ENCODE measurements around the gene PDE4D.
"Not testable (repeated sequence)": the region's sequence is repeated elsewhere in the genome, so short reads cannot be mapped to it uniquely, and the experiment has no call there.

The PDE4D gene

DNA sequence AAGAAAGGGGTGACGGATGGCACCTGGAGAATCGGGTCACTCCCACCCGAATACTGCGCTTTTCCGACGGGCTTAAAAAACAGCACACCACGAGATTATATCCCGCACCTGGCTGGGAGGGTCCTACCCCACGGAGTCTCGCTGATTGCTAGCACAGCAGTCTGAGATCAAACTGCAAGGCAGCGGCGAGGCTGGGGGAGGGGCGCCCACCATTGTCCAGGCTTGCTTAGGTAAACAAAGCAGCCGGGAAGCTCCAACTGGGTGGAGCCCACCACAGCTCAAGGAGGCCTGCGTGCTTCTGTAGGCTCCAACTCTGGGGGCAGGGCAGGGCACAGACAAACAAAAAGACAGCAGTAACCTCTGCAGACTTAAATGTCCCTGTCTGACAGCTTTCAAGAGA, 498.6 kb downstream of the PDE4D start:
- DNase-seq: not testable (repeated sequence)

DNA sequence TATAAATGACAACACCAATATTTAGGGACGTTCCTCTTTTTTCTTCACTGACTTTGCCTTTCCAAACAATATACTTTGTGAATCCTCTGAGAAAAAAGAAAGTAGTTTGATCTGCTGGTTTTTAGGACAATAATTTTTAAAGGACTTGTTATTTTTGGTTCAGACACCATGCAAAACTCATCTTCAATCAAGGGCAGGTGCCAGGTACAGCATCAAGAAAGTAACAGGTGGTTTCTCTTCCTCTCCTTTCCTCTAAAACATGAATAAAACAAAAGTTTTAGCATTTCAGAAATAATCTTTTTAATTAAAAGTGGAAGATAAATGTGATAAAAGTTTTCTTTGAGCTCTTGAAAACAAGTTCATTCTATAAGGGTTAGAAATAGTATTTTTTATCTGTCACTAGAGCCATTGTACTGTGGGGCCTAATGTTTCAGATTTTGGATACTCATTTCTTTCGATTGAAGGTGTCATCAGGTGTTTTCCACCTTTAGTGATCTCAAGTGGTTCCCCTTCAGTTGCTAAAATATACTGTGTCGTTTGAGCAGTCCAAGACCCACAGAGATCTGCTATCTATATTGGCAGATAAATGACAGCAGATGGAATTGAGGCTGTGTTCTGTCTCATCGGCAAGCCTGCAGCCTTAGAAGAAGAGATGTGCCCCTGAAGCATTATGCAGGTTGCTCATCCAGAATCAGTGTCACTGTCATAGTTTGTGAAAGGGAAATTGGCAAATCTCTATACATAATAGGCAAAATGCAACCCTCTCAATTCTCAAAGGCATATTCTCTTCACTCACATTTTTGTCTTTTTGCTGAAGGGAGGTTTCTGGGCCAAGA, 499.7 kb downstream of the PDE4D start:
- DNase-seq: no peak

DNA sequence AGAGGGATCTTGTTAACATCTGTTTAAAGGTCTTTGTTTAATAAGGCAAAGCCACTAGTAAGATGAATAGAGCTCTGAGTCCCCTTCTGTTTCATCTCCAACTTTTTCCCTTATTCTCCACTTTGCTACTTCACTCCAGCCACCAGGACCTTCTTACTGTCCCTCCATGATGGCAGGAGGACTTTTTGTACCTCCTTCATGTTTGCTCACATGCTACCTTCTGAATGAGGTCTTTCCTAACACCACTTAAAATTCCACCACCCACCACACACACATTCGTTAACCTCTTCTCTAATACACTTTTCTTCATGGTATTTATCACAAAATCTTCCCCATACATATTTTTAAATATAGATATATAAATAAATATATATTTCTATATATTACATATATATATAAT, 501.9 kb downstream of the PDE4D start:
- DNase-seq: no peak

DNA sequence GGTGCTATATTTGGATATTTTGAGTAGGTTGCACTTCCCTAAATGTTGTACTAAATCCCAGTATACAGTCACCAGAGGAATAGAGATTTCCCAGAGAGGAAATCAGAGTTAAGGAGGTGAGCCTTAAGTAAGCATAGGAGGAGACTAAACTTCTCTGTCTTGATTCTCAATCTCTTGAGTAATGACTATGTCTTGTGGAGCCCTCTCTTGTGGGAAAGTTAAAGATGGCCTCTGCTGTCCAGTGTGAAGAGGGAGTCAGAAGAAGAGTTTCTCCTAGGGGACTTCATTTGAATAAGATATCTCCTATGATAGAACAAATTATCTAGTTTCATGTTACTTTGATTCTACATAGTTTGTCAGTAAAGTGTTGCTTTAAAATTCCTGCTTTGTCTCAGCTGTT, 502.5 kb downstream of the PDE4D start:
- DNase-seq: no peak

DNA sequence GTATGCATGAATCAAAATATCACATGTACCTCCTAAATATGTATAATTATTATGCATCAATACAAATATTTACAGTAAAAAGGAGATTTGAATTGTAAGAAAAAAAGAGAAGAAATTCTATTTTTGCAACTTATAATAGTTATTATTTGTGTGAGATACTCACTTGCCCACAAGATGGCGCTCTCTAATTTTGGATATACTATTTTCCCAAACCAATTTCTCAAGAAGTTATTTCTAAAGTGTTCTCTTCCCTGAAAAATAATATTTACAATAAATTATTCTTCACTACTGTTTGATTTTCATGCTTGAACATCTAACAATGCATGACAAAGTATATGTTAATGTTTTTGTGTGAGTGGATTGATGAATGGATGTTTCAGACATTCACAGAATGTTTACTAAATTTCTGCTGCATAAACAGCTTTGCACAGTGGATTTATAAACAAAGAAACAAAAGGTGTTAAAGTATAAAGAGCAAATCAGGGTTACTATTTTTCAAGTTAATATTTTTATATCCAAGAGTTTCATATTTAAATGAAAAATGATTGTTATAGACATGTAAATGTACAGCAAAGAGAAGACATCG, 503.4 kb downstream of the PDE4D start:
- DNase-seq: peak in 1 of 2 experiments; percentile 28

- DNase-seq: no peak
Measured at GRCh38 chr5:59387127-59387526, 506.4 kb downstream of the PDE4D start.

GRCh38 chr5:59385700-59386099, 507.8 kb downstream of the PDE4D start:
- no peak for DNase-seq

GRCh38 chr5:59380350-59380951, 513.1 kb downstream of the PDE4D start:
- peak in 1 of 2 experiments; percentile 41 for DNase-seq

- not testable (repeated sequence) for DNase-seq
Measured at GRCh38 chr5:59374036-59374435, 519.5 kb downstream of the PDE4D start.

GRCh38 chr5:59371525-59372127, 521.9 kb downstream of the PDE4D start:
- no peak for DNase-seq

- DNase-seq: no peak
Measured at GRCh38 chr5:59368951-59369350, 524.6 kb downstream of the PDE4D start.

GRCh38 chr5:59367791-59368394, 525.6 kb downstream of the PDE4D start:
- DNase-seq: peak in 1 of 2 experiments; percentile 9

DNA sequence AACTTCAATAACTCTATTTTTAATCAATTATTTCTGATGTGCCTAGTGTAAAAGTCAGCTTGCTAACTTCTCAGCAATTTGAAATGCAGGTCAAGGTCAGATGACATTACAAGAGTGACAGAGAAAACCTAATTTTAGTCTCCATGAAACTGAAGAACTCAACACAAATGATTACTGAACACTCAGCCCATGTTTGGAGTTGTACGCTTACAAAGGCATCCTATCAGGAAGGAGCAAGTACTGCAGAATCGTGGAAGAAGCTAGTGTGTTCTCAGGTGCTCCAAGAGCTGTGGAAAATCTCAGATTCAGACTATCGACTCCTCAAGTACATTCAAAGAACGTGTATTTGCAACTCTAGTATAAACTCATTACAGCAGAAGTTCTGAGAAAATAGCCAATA, 526.7 kb downstream of the PDE4D start:
- no peak for DNase-seq

DNA sequence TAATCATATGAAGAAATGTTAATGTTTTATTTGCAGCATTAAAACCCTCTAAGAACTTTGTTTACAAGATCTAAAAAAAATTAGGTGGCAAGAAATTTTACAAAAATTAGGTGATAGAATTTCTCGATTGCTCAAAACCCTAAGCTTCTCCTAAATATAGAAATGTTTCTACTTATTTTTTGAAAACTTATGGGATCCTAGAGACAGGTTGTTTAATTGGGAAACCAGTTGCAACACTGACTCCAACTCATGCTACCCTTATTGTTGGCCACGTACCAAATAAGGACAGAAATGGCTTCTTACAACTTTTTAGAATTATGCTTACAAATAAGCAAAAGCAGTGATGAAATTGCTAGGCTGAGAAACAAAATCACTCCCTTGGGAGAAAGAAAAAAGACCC, 531.1 kb downstream of the PDE4D start:
- DNase-seq: no peak

GRCh38 chr5:59361454-59361853, 532.1 kb downstream of the PDE4D start:
- DNase-seq: no peak

GRCh38 chr5:59360130-59360555, 533.4 kb downstream of the PDE4D start:
- DNase-seq: no peak

- no peak for DNase-seq
Measured at GRCh38 chr5:59358005-59358861, 535.3 kb downstream of the PDE4D start.

- DNase-seq: no peak
Measured at GRCh38 chr5:59357381-59357977, 536.0 kb downstream of the PDE4D start.

DNA sequence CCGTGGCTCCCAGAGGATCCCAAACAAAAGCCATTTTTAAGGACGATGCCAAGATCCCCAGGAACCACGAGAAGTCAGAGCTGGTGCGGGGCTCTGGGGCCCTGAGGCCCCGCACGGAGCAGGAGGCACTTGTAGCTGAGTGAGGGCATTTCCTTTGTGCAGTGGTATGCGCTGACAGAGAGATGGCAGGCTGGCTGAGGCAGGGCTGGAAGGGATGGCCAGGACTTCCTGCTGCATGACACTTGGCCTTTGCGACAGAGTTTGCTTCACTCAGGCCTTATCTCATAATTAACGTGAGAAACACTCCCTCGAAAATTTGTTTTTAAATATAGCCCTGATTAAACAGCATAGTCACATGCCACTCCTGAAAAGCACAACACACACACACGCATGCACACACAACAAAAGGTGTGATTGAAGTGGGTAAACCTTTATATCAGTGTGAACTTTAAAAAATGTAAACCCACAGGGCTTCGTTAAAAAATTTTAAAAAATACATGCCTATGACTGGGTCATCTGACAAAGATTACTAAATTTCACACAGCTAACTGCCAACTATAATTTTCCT, 536.6 kb downstream of the PDE4D start:
- no peak for DNase-seq

GRCh38 chr5:59354811-59355210, 538.7 kb downstream of the PDE4D start:
- DNase-seq: no peak

GRCh38 chr5:59354274-59354673, 539.3 kb downstream of the PDE4D start:
- no peak for DNase-seq
